Loucy (cell line): ENCODE data around the gene HIVEP2.

Source experiments
- H2AFZ ChIP-seq: fragments of 200-600 bp; sonication (generic); 2 replicates; pipeline ENCODE4 v1.6.0; 2016; ENCODE audit warnings: antibody characterized with exemption, mild to moderate bottlenecking, low read length, moderate library complexity
- H3F3A ChIP-seq: fragments of 200-600 bp; 2 replicates; pipeline ENCODE4 v1.6.0; 2016; ENCODE audit warnings: antibody characterized with exemption, low read depth, mild to moderate bottlenecking
- H3K27me3 ChIP-seq: fragments of 200-600 bp; sonication (generic); 2 replicates; pipeline ENCODE4 v1.6.1; 2014; ENCODE audit warnings: low read length, mild to moderate bottlenecking; ENCODE audit not compliant: insufficient read depth, poor library complexity, severe bottlenecking
- H3K36me3 ChIP-seq: fragments of 200-600 bp; sonication (generic); 2 replicates; pipeline ENCODE4 v1.6.1; 2016; ENCODE audit warnings: low read length; ENCODE audit not compliant: insufficient read depth
- H3K4me1 ChIP-seq: fragments of 200-600 bp; sonication (generic); 2 replicates; pipeline ENCODE4 v1.5.1; 2014; ENCODE audit warnings: low read length, mild to moderate bottlenecking; ENCODE audit not compliant: insufficient read depth, poor library complexity, severe bottlenecking
- H3K4me2 ChIP-seq: fragments of 200-600 bp; sonication (generic); 2 replicates; pipeline ENCODE4 v1.6.0; 2014; ENCODE audit warnings: antibody characterized with exemption, low read length, low read depth, mild to moderate bottlenecking; ENCODE audit not compliant: poor library complexity, severe bottlenecking
- H3K4me3 ChIP-seq: fragments of 200-600 bp; sonication (generic); 2 replicates; pipeline ENCODE4 v1.5.1; 2014; ENCODE audit warnings: low read length, mild to moderate bottlenecking, mixed read lengths; ENCODE audit not compliant: poor library complexity, severe bottlenecking
- H3K79me2 ChIP-seq: fragments of 200-600 bp; sonication (generic); 2 replicates; pipeline ENCODE4 v1.6.1; 2014; ENCODE audit warnings: low read length; ENCODE audit not compliant: insufficient read depth
- H3K9ac ChIP-seq: fragments of 200-600 bp; sonication (generic); 2 replicates; pipeline ENCODE4 v1.6.0; 2014; ENCODE audit warnings: mild to moderate bottlenecking, low read depth, low read length, moderate library complexity; ENCODE audit not compliant: poor library complexity, severe bottlenecking
- H3K9me2 ChIP-seq: fragments of 200-600 bp; sonication (generic); replicated peaks from 2 replicates; pipeline ENCODE4 v1.6.1; 2016; ENCODE audit warnings: low read depth, low read length, mixed read lengths
- H3K9me3 ChIP-seq: fragments of 200-600 bp; sonication (generic); 2 replicates; pipeline ENCODE4 v1.6.1; 2014; ENCODE audit warnings: mild to moderate bottlenecking, antibody characterized with exemption, low read length, low read depth; ENCODE audit not compliant: insufficient read depth
- H4K20me1 ChIP-seq: fragments of 200-600 bp; sonication (generic); 2 replicates; pipeline ENCODE4 v1.6.0; 2014; ENCODE audit warnings: antibody characterized with exemption, low read length, mild to moderate bottlenecking; ENCODE audit not compliant: insufficient read depth, poor library complexity, severe bottlenecking
- CTCF ChIP-seq: fragments of 200-600 bp; sonication (generic); conservative IDR thresholded peaks from 2 replicates; pipeline ENCODE4 v1.5.1; 2014; ENCODE audit warnings: mild to moderate bottlenecking, antibody characterized with exemption, low read length
- EZH2phosphoT487 ChIP-seq: fragments of 200-600 bp; IDR thresholded peaks from 2 replicates; pipeline ENCODE4 v1.6.1; 2018; ENCODE audit warnings: antibody characterized with exemption, mild to moderate bottlenecking, moderate library complexity, borderline replicate concordance

The HIVEP2 gene

GRCh38 chr6:142838821-142839685 is 105.9 kb downstream of the HIVEP2 start:
- Histone ChIP-seq H3K36me3 (peaks cover 10% of the 10 kb centered on the region), H2AFZ (no peak overlapping the region), H3K9me3 (no peaks in the 10 kb centered on the region), H4K20me1 (peaks cover 25% of the 10 kb centered on the region), H3K4me2 (no peak overlapping the region), H3K9ac (no peak overlapping the region), H3K27me3 (no peaks in the 10 kb centered on the region), H3F3A (0 out of 2 replicates have a peak, but pooled peaks cover 7% of the 10 kb centered on the region), H3K4me3 (no peak overlapping the region), H3K9me2 (no peaks in the 10 kb centered on the region), H3K4me1 (peaks cover 39% of the 10 kb centered on the region), H3K79me2 (peaks cover 73% of the 10 kb centered on the region)
- TF ChIP-seq EZH2phosphoT487 (no peak), CTCF (no peak)

GRCh38 chr6:142835787-142836535 is 109.0 kb downstream of the HIVEP2 start:
- Histone ChIP-seq H2AFZ (no peak overlapping the region), H3K4me2 (no peak overlapping the region), H3K4me1 (peaks cover 26% of the 10 kb centered on the region), H3K9me2 (no peaks in the 10 kb centered on the region), H3F3A (no peaks in the 10 kb centered on the region), H3K9me3 (no peaks in the 10 kb centered on the region), H3K9ac (no peak overlapping the region), H3K27me3 (no peaks in the 10 kb centered on the region), H3K36me3 (peaks cover 13% of the 10 kb centered on the region), H3K79me2 (peaks cover 60% of the 10 kb centered on the region), H4K20me1 (no peaks in the 10 kb centered on the region), H3K4me3 (no peak overlapping the region)
- TF ChIP-seq CTCF: no peak
- TF ChIP-seq EZH2phosphoT487: no peak

GRCh38 chr6:142834853-142835252 is 110.1 kb downstream of the HIVEP2 start:
- Histone ChIP-seq H3K27me3 (no peaks in the 10 kb centered on the region), H4K20me1 (no peaks in the 10 kb centered on the region), H3F3A (no peaks in the 10 kb centered on the region), H3K4me3 (no peak overlapping the region), H3K9ac (no peak overlapping the region), H2AFZ (no peak overlapping the region), H3K36me3 (peaks cover 16% of the 10 kb centered on the region), H3K79me2 (peaks cover 55% of the 10 kb centered on the region), H3K4me1 (peaks cover 24% of the 10 kb centered on the region), H3K9me3 (no peaks in the 10 kb centered on the region), H3K9me2 (no peaks in the 10 kb centered on the region), H3K4me2 (no peak overlapping the region)
- no peak for TF ChIP-seq CTCF
- TF ChIP-seq EZH2phosphoT487: no peak
